HepG2 (cell line): Measurements from ENCODE around the gene PA2G4. TPM values are rescaled to one million over a fixed set of nuclear protein-coding genes. Genes with fewer than 3 reads are reported as not detected.

ENCODE experiments used
- ATM ChIP-seq: fragments of 450-650 bp; IDR thresholded peaks from 2 replicates; pipeline ENCODE4 v1.7.1; 2017; ENCODE audit warnings: mild to moderate bottlenecking, borderline replicate concordance
- CENPX ChIP-seq: sonication (generic); formaldehyde crosslinking; IDR thresholded peaks from 2 replicates; pipeline ENCODE4 v1.9.0; 2021; ENCODE audit warnings: mild to moderate bottlenecking, missing genetic modification reagents, moderate library complexity
- GPBP1L1 ChIP-seq: sonication (generic); formaldehyde crosslinking; IDR thresholded peaks from 2 replicates; pipeline ENCODE4 v1.5.0; 2020; ENCODE audit warnings: mild to moderate bottlenecking, missing genetic modification reagents
- HCFC1 ChIP-seq: fragments of 150-350 bp; IDR thresholded peaks from 2 replicates; pipeline ENCODE4 v1.6.1; 2014; ENCODE audit warnings: low read depth, low read length
- HOMEZ ChIP-seq: IDR thresholded peaks from 2 replicates; pipeline ENCODE4 v1.6.1; 2016; ENCODE audit warnings: low read depth
- IKZF1 ChIP-seq: fragments of 450-650 bp; IDR thresholded peaks from 2 replicates; pipeline ENCODE4 v1.7.1; 2016
- PRPF4 ChIP-seq: fragments of 200-400 bp; formaldehyde crosslinking; IDR thresholded peaks from 2 replicates; pipeline ENCODE4 v1.6.1; 2016; ENCODE audit warnings: low read length, low read depth; ENCODE audit not compliant: poor library complexity, severe bottlenecking
- SCMH1 ChIP-seq: sonication (generic); formaldehyde crosslinking; IDR thresholded peaks from 2 replicates; pipeline ENCODE4 v1.9.0; 2021; ENCODE audit warnings: missing genetic modification reagents, mild to moderate bottlenecking, borderline replicate concordance
- SP5 ChIP-seq: IDR thresholded peaks from 2 replicates; pipeline ENCODE4 v1.6.1; 2016; ENCODE audit warnings: low read depth, borderline replicate concordance
- TRAFD1 ChIP-seq: sonication (generic); formaldehyde crosslinking; IDR thresholded peaks from 2 replicates; pipeline ENCODE4 v1.5.1; 2020; ENCODE audit warnings: missing genetic modification reagents, mild to moderate bottlenecking, borderline replicate concordance
- ZBTB33 ChIP-seq: sonication (generic); formaldehyde crosslinking; IDR thresholded peaks from 2 replicates; pipeline ENCODE4 v1.4.0; 2020; ENCODE audit warnings: missing genetic modification reagents
- ZFP41 ChIP-seq: sonication (generic); formaldehyde crosslinking; IDR thresholded peaks from 2 replicates; pipeline ENCODE4 v1.4.0; 2020; ENCODE audit warnings: mild to moderate bottlenecking, missing genetic modification reagents, borderline replicate concordance
- ZNF10 ChIP-seq: sonication (generic); formaldehyde crosslinking; IDR thresholded peaks from 2 replicates; pipeline ENCODE4 v1.4.0; 2020; ENCODE audit warnings: mild to moderate bottlenecking, low read depth, missing genetic modification reagents, borderline replicate concordance
- ZNF234 ChIP-seq: sonication (generic); formaldehyde crosslinking; conservative IDR thresholded peaks from 2 replicates; pipeline ENCODE4 v1.5.1; 2020; ENCODE audit warnings: mild to moderate bottlenecking, missing genetic modification reagents
- ZNF281 ChIP-seq: sonication (generic); formaldehyde crosslinking; IDR thresholded peaks from 2 replicates; pipeline ENCODE4 v1.4.0; 2020; ENCODE audit warnings: missing genetic modification reagents, borderline replicate concordance
- ZNF282 ChIP-seq: fragments of 450-650 bp; IDR thresholded peaks from 2 replicates; pipeline ENCODE4 v1.6.1; 2018; ENCODE audit not compliant: partially characterized antibody
- ZNF329 ChIP-seq: sonication (generic); formaldehyde crosslinking; IDR thresholded peaks from 2 replicates; pipeline ENCODE4 v1.9.0; 2021; ENCODE audit warnings: low read depth, mild to moderate bottlenecking, missing genetic modification reagents
- ZNF468 ChIP-seq: sonication (generic); formaldehyde crosslinking; IDR thresholded peaks from 2 replicates; pipeline ENCODE4 v1.8.0; 2022; ENCODE audit warnings: mild to moderate bottlenecking, moderate library complexity, missing genetic modification reagents
- ZNF713 ChIP-seq: sonication (generic); formaldehyde crosslinking; IDR thresholded peaks from 2 replicates; pipeline ENCODE4 v1.4.0; 2020; ENCODE audit warnings: mild to moderate bottlenecking, missing genetic modification reagents
- polyA plus RNA-seq, 8 experiments: library from polyadenylated mRNA; depleted of rRNA in 3 of 8; stranded (reverse) in 7 of 8; unstranded in 1 of 8; fragments of >200 nt; fragmentation: Illumina TruSeq in 4 of 8; extraction: Trizol in 4 of 8; gene quantifications; 2 replicates each; pipeline versions ENCODE4 v1.2.1 to v1.2.3, GENCODE V29; 2011 to 2016; ENCODE audit warnings: low read depth in 4 of 8, missing spikeins in 1 of 8, mixed read lengths in 1 of 8; ENCODE audit not compliant: insufficient read depth in 1 of 8
- total RNA-seq, 5 experiments: library from RNA; depleted of rRNA; stranded (reverse); fragments of >200 nt; fragmentation: Illumina TruSeq; extraction: Trizol; gene quantifications; 2 replicates each; pipeline ENCODE4 v1.2.3, GENCODE V29; 2016; ENCODE audit warnings: low read depth in 1 of 5

The PA2G4 gene
- total and polyA plus RNA-seq, 2 of the 13 experiments (the other 11 are each of a cell fraction or from before 2014, with no cell fraction given) = 147 to 240 TPM

GRCh38 chr12:56081393-56082347 is 22.7 kb upstream of the PA2G4 start (continued):
- peak; percentile 92 for TF ChIP-seq ZNF281 (CRISPR knock-in tag)
- peak; percentile 78; the same call in 1 of the 2 replicates for TF ChIP-seq ZNF329
- no peak for TF ChIP-seq ZNF468 (CRISPR knock-in tag)
- no peak for TF ChIP-seq ATM
- no peak; the same call in 1 of the 2 replicates for TF ChIP-seq ZNF713 (CRISPR knock-in tag)
- peak; percentile 92 for TF ChIP-seq SP5 (CRISPR knock-in tag)
- TF ChIP-seq TRAFD1 = no peak
- TF ChIP-seq SCMH1 (CRISPR knock-in tag) = no peak
- TF ChIP-seq HOMEZ (CRISPR knock-in tag) = peak; percentile 88
- TF ChIP-seq ZNF282 = no peak
- peak; percentile 83; the same call in 1 of the 2 replicates for TF ChIP-seq ZBTB33 (CRISPR knock-in tag)
- TF ChIP-seq HCFC1 = 0 out of 2 replicates have a peak, but pooled peaks have one; percentile 18
- TF ChIP-seq ZFP41 = no peak; the same call in 1 of the 2 replicates
- no peak for TF ChIP-seq GPBP1L1 (CRISPR knock-in tag)
- TF ChIP-seq CENPX = no peak
- no peak for TF ChIP-seq ZNF10 (CRISPR knock-in tag)
- no peak for TF ChIP-seq IKZF1
- no peak for TF ChIP-seq PRPF4
- no peak for TF ChIP-seq ZNF234 (CRISPR knock-in tag)
